DND-41 (cell line): ENCODE data around the gene IGF2BP3.

Experiments used
- ATAC-seq: fragments of 200-7000 bp; cut with Tn5 transposase; 3 replicates; pipeline ENCODE4 v1.9.1; 2021; ENCODE audit warnings: low read depth; ENCODE audit not compliant: insufficient read depth
- DNase-seq: peaks from one replicate; pipeline ENCODE4 v3.0.0-alpha.2; 2020
- H2AFZ ChIP-seq: 2 replicates; pipeline ENCODE4 v1.6.0; 2012; ENCODE audit warnings: low read depth, low read length
- H3K27ac ChIP-seq: 2 replicates; pipeline ENCODE4 v1.5.1; 2012; ENCODE audit warnings: low read length, inconsistent platforms
- H3K27me3 ChIP-seq: fragments of 200-600 bp; sonication (generic); 2 replicates; pipeline ENCODE4 v1.6.0; 2012; ENCODE audit warnings: low read length, mild to moderate bottlenecking, inconsistent platforms; ENCODE audit not compliant: insufficient read depth, poor library complexity
- H3K36me3 ChIP-seq: 2 replicates; pipeline ENCODE4 v1.5.1; 2012; ENCODE audit warnings: low read length, inconsistent platforms; ENCODE audit not compliant: insufficient read depth
- H3K4me1 ChIP-seq: 2 replicates; pipeline ENCODE4 v1.5.1; 2012; ENCODE audit warnings: mild to moderate bottlenecking, low read length; ENCODE audit not compliant: insufficient read depth
- H3K4me2 ChIP-seq: 2 replicates; pipeline ENCODE4 v1.6.0; 2012; ENCODE audit warnings: mild to moderate bottlenecking, moderate library complexity, low read length, inconsistent platforms; ENCODE audit not compliant: insufficient read depth
- H3K4me3 ChIP-seq, 2 experiments: fragments of 200-600 bp in 1 of 2; shearing (Covaris generic) in 1 of 2; 2 replicates each; pipeline ENCODE4 v1.5.1; 2012 to 2016; ENCODE audit warnings: inconsistent platforms in 2 of 2, low read length in 2 of 2, mild to moderate bottlenecking in 2 of 2, low read depth in 1 of 2, moderate library complexity in 1 of 2
- H3K79me2 ChIP-seq: 2 replicates; pipeline ENCODE4 v1.6.0; 2012; ENCODE audit warnings: low read length, inconsistent platforms; ENCODE audit not compliant: insufficient read depth
- H3K9ac ChIP-seq: 2 replicates; pipeline ENCODE4 v1.6.0; 2012; ENCODE audit warnings: low read depth, mild to moderate bottlenecking, inconsistent platforms, low read length, moderate library complexity
- H3K9me3 ChIP-seq: 2 replicates; pipeline ENCODE4 v1.5.1; 2012; ENCODE audit warnings: low read length, moderate library complexity, mild to moderate bottlenecking, inconsistent platforms; ENCODE audit not compliant: insufficient read depth, severe bottlenecking
- H4K20me1 ChIP-seq: 2 replicates; pipeline ENCODE4 v1.6.0; 2012; ENCODE audit warnings: low read length; ENCODE audit not compliant: insufficient read depth
- EZH2 ChIP-seq: IDR thresholded peaks from 3 replicates; pipeline ENCODE4 v1.6.1; 2012; ENCODE audit warnings: borderline replicate concordance, low read depth, mild to moderate bottlenecking, moderate library complexity, low read length, inconsistent platforms; ENCODE audit not compliant: severe bottlenecking
- TF ChIP-seq, protein P1 (sequence below): IDR thresholded peaks from 2 replicates; pipeline ENCODE4 v1.5.1; 2012; ENCODE audit warnings: borderline replicate concordance, low read length, moderate library complexity, mild to moderate bottlenecking; ENCODE audit not compliant: poor library complexity, severe bottlenecking; ENCODE audit errors: extremely low read depth

IGF2BP3 gene

DNA sequence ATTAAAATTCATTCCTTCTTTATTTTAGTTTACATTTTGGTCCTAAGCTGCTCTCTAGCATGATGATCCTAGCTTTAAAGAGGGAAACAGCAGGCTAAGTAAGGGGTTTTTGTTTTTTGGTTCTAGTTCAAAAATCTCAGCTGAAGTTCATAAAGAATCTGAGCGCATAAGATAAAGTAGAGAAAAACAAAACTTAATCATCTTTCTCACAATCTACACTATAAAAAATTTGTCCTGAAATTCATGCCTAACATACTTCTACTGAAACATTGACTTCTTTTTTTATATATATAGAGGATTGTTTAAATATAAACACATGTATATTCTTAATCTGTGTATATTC lies 6.8 kb upstream of the IGF2BP3 start:
- Histone ChIP-seq H3K27me3 (peaks cover 10% of the 10 kb centered on the region), H3K4me2 (no peak overlapping the region), H3K36me3 (no peaks in the 10 kb centered on the region), H3K27ac (no peak overlapping the region), H3K79me2 (no peaks in the 10 kb centered on the region), H2AFZ (no peak overlapping the region), H3K4me3 (no peak overlapping the region), H3K9me3 (no peaks in the 10 kb centered on the region), H4K20me1 (no peaks in the 10 kb centered on the region), H3K9ac (no peak overlapping the region), H3K4me1 (peaks cover 1% of the 10 kb centered on the region; the same call in 1 of the 2 replicates)
- TF ChIP-seq, protein P1, sequence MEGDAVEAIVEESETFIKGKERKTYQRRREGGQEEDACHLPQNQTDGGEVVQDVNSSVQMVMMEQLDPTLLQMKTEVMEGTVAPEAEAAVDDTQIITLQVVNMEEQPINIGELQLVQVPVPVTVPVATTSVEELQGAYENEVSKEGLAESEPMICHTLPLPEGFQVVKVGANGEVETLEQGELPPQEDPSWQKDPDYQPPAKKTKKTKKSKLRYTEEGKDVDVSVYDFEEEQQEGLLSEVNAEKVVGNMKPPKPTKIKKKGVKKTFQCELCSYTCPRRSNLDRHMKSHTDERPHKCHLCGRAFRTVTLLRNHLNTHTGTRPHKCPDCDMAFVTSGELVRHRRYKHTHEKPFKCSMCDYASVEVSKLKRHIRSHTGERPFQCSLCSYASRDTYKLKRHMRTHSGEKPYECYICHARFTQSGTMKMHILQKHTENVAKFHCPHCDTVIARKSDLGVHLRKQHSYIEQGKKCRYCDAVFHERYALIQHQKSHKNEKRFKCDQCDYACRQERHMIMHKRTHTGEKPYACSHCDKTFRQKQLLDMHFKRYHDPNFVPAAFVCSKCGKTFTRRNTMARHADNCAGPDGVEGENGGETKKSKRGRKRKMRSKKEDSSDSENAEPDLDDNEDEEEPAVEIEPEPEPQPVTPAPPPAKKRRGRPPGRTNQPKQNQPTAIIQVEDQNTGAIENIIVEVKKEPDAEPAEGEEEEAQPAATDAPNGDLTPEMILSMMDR, result no peak
- TF ChIP-seq EZH2, result no peak
- DNase-seq (no peak), ATAC-seq (no peak)

DNA sequence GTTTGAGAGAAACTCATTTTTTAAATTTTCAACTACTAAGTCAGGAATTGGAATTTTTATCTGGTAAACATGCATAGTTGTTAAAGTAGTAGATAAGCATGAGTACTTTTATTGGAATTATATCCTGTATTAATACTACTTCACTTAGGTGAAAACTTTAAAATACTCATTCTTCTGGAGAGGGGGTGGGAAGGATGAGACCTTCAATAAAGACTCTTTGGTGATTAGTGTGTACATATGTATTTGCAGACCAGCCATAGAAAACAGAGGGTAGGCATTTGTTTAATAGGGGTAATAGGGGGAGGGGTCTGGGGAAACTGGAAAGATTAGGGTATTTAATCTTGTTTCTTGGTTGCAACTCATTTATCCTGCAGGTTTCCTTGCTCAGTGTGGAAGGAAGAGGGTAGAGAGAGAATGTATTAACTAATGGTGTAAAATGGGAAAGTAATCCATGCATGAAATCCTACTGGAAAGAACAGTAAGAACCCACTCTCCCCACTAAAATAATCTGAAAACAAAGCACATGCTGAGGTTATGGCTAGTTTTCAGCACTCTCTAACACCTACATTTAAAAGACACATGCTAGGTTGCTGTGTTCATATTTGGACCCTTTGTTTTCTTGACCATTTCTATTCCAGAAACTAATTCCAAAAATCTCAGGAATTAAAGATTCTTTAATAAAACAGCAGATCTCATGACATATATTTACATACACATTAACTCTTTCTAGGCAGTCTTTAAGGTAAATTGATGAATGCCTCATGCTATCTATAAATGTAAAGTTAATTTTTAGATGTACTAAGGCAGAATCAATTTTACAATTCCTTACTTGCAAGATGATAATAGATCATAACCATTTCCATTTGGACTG lies 6.2 kb upstream of the IGF2BP3 start:
- no peaks in the 10 kb centered on the region for H4K20me1 ChIP-seq
- ATAC-seq (no peak), DNase-seq (no peak)
- H3K27ac ChIP-seq, result no peak overlapping the region
- H3K4me3 ChIP-seq, result no peak overlapping the region
- peaks cover 7% of the 10 kb centered on the region for H3K4me1 ChIP-seq
- H3K27me3 ChIP-seq, result peaks cover 10% of the 10 kb centered on the region
- no peaks in the 10 kb centered on the region for H3K36me3 ChIP-seq
- TF ChIP-seq EZH2, result no peak
- TF ChIP-seq, protein P1, result no peak
- H3K9ac ChIP-seq, result no peak overlapping the region
- no peaks in the 10 kb centered on the region for H3K9me3 ChIP-seq
- no peak overlapping the region for H2AFZ ChIP-seq
- H3K4me2 ChIP-seq, result no peak overlapping the region
- H3K79me2 ChIP-seq, result no peaks in the 10 kb centered on the region

DNA sequence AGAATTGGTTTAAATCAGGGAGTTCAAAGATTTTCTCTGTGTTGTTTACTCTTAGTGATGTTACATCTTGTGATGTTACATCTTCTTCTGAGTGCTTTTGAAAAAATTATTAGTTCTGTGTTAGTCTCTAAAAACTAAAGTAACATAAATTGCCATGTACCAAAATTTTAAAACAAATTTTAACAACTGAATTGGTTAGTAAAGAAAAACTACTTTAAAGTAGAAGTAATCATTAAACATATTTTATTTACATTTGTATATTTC lies 5.2 kb upstream of the IGF2BP3 start:
- ATAC-seq, result no peak
- H3K4me3 ChIP-seq, result no peak overlapping the region
- TF ChIP-seq, protein P1, result no peak
- no peak for TF ChIP-seq EZH2
- peaks cover 10% of the 10 kb centered on the region for H3K27me3 ChIP-seq
- no peak overlapping the region for H2AFZ ChIP-seq
- H3K27ac ChIP-seq, result no peak overlapping the region
- H3K9me3 ChIP-seq, result no peaks in the 10 kb centered on the region
- no peak overlapping the region for H3K9ac ChIP-seq
- H3K4me2 ChIP-seq, result no peak overlapping the region
- H3K79me2 ChIP-seq, result no peaks in the 10 kb centered on the region
- no peak for DNase-seq
- no peaks in the 10 kb centered on the region for H3K36me3 ChIP-seq
- no peaks in the 10 kb centered on the region for H4K20me1 ChIP-seq
- H3K4me1 ChIP-seq, result peaks cover 13% of the 10 kb centered on the region
